SH-SY5Y (cell line): ENCODE measurements around the gene KIF13A.

Experiments used
- GATA2 ChIP-seq: IDR thresholded peaks from 2 replicates; pipeline ENCODE4 v1.6.1; 2011; ENCODE audit warnings: mild to moderate bottlenecking, low read depth, low read length
- GATA3 ChIP-seq: IDR thresholded peaks from 2 replicates; pipeline ENCODE4 v1.6.1; 2011; ENCODE audit warnings: low read depth, mild to moderate bottlenecking, low read length, moderate library complexity

DNA sequence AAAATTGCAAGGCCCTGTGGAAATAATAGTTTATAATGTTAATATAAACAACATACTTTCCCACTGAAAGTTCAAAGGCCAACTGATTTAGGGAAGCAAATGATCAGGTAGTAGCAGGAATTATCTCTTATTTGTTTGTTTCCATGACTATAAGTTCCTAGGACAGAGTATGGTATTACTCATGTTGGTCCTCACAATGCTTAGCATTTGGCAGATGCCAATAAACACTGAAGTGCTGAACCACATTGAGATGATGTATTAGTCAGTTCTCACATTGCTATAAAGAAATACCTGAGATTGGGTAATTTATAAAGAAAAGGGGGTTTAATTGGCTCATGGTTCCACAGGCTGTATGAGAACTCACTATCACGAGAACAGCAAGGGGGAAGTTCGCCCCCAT, 151.1 kb downstream of the KIF13A start:
- TF ChIP-seq GATA2: no peak
- TF ChIP-seq GATA3: no peak
